RWPE2 (cell line): ENCODE results near the gene HYAL1.
"Not testable (repeated sequence)": the region's sequence is repeated elsewhere in the genome, so short reads cannot be mapped to it uniquely, and the experiment has no call there.

Experiments used
- ATAC-seq: fragments of 200-7000 bp; cut with Tn5 transposase; 3 replicates; pipeline ENCODE4 v1.9.1; 2021; ENCODE audit warnings: low read depth
- DNase-seq: peaks from one replicate; pipeline ENCODE4 v3.0.0-alpha.2; 2020; ENCODE audit warnings: low spot score
- H3K27ac ChIP-seq: fragments of 450-650 bp; 2 replicates; pipeline ENCODE4 v1.5.1; 2017; ENCODE audit warnings: mild to moderate bottlenecking; ENCODE audit not compliant: poor library complexity, severe bottlenecking
- H3K27me3 ChIP-seq: fragments of 250-450 bp; sonication (Bioruptor Pico); 2 replicates; pipeline ENCODE4 v1.5.1; 2021; ENCODE audit warnings: mild to moderate bottlenecking, moderate library complexity; ENCODE audit not compliant: insufficient read depth, poor library complexity, severe bottlenecking
- H3K36me3 ChIP-seq: fragments of 250-450 bp; sonication (Bioruptor Pico); 2 replicates; pipeline ENCODE4 v1.5.1; 2020; ENCODE audit warnings: low read depth, mild to moderate bottlenecking, moderate library complexity
- H3K4me1 ChIP-seq: fragments of 250-450 bp; sonication (Bioruptor Pico); 2 replicates; pipeline ENCODE4 v1.5.1; 2021; ENCODE audit warnings: mild to moderate bottlenecking, moderate library complexity; ENCODE audit not compliant: insufficient read depth, poor library complexity, severe bottlenecking
- H3K4me3 ChIP-seq: fragments of 250-450 bp; sonication (Bioruptor Pico); 2 replicates; pipeline ENCODE4 v1.5.1; 2021; ENCODE audit warnings: mild to moderate bottlenecking, moderate library complexity; ENCODE audit not compliant: severe bottlenecking
- H3K9me3 ChIP-seq: fragments of 250-450 bp; sonication (Bioruptor Pico); 2 replicates; pipeline ENCODE4 v1.5.1; 2021; ENCODE audit warnings: mild to moderate bottlenecking, moderate library complexity; ENCODE audit not compliant: severe bottlenecking
- CTCF ChIP-seq: fragments of 450-650 bp; IDR thresholded peaks from one replicate; pipeline ENCODE4 v1.5.1; 2017; ENCODE audit warnings: mild to moderate bottlenecking, moderate library complexity; ENCODE audit not compliant: poor library complexity, severe bottlenecking

The HYAL1 gene

GRCh38 chr3:50287262-50287661 is 16.1 kb downstream of the HYAL1 start:
- TF ChIP-seq CTCF: no peak

GRCh38 chr3:50286322-50287227 is 16.8 kb downstream of the HYAL1 start:
- Histone ChIP-seq H3K27ac (no peak overlapping the region), H3K36me3 (peaks cover 37% of the 10 kb centered on the region), H3K4me3 (no peak overlapping the region), H3K27me3 (no peaks in the 10 kb centered on the region), H3K9me3 (no peaks in the 10 kb centered on the region), H3K4me1 (no peaks in the 10 kb centered on the region)
- DNase-seq (no peak), ATAC-seq (no peak)
- TF ChIP-seq CTCF: no peak

More at GRCh38 chr3:50287262-50287661, 16.1 kb downstream of the HYAL1 start:
- H3K4me1 ChIP-seq: no peaks in the 10 kb centered on the region
- H3K36me3 ChIP-seq: peaks cover 37% of the 10 kb centered on the region
- no peak overlapping the region for H3K27ac ChIP-seq
- no peaks in the 10 kb centered on the region for H3K27me3 ChIP-seq
- H3K9me3 ChIP-seq: no peaks in the 10 kb centered on the region
- H3K4me3 ChIP-seq: no peak overlapping the region
- DNase-seq (no peak), ATAC-seq (no peak)

- DNase-seq, H3K27ac ChIP-seq, ATAC-seq, H3K4me1 ChIP-seq, H3K27me3 ChIP-seq, H3K4me3 ChIP-seq, H3K9me3 ChIP-seq: not testable (repeated sequence)
- peaks cover 20% of the 10 kb centered on the region for H3K36me3 ChIP-seq
These were observed 19.3 kb downstream of the HYAL1 start for GRCh38 chr3:50284121-50284520.

GRCh38 chr3:50279255-50280016 is 23.9 kb downstream of the HYAL1 start:
- no peak for DNase-seq
- Histone ChIP-seq H3K36me3 (peaks cover 21% of the 10 kb centered on the region), H3K4me1 (no peaks in the 10 kb centered on the region), H3K27ac (no peak overlapping the region), H3K27me3 (no peaks in the 10 kb centered on the region), H3K4me3 (no peak overlapping the region), H3K9me3 (no peaks in the 10 kb centered on the region)
- peak; percentile 15; the same call in 2 of the 3 replicates for ATAC-seq
- no peak for TF ChIP-seq CTCF

GRCh38 chr3:50278880-50279224 is 24.5 kb downstream of the HYAL1 start, which contains the start of gene LSMEM2:
TSS of gene LSMEM2 (plus strand) at chr3:50279087. CDS start at chr3:50279114, 27 bp downstream.
- Histone ChIP-seq H3K27me3 (no peaks in the 10 kb centered on the region), H3K36me3 (peaks cover 27% of the 10 kb centered on the region), H3K4me3 (no peak within 1 kb of the TSS), H3K27ac (no peak within 1 kb of the TSS), H3K4me1 (no peaks in the 10 kb centered on the region), H3K9me3 (no peaks in the 10 kb centered on the region)
- no peak for DNase-seq
- TF ChIP-seq CTCF: no peak
- ATAC-seq: peak; percentile 1; the same call in 2 of the 3 replicates
